Astrocyte of the cerebellum (primary cell): Measurements from ENCODE around the gene PGC.

Source experiments
- DNase-seq: peaks from one replicate; pipeline ENCODE4 v3.0.0-alpha.2; 2011; ENCODE audit warnings: low read depth
- H3K4me3 ChIP-seq: 2 replicates; pipeline ENCODE4 v1.5.1; 2011; ENCODE audit warnings: mild to moderate bottlenecking, low read depth, low read length, moderate library complexity
- CTCF ChIP-seq: IDR thresholded peaks from 2 replicates; pipeline ENCODE4 v1.5.1; 2012; ENCODE audit warnings: low read length, low read depth, moderate library complexity, mild to moderate bottlenecking; ENCODE audit errors: missing control alignments
- in situ Hi-C: cut with HindIII; loops from 2 replicates; pipeline ENCODE4 v1.10.0; 2017; ENCODE audit warnings: low sequenced_read_pairs

Gene PGC

DNA sequence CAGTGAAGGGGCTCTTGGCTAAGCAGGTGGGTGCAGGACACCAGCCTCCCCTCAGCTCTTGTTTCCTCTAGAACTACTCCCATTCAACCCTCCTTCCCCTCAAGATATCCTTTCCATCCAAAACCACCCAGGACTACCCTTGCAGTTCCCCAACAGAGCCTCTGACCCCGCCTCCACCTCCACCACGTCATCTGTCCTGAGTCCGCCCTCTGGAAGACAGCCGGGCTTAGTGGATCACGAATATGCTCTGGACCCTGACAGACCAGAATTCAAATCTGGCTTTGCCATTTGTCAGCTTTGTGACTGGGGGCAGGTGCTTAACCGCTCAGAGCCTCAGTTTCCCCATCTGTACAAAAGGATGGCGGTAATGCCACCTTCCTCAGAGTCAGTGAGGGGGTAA lies 43.2 kb downstream of the PGC start:
- TF ChIP-seq CTCF: no peak
- in situ Hi-C loops: no loop called here
- DNase-seq: no peak
- H3K4me3 ChIP-seq: no peak overlapping the region

DNA sequence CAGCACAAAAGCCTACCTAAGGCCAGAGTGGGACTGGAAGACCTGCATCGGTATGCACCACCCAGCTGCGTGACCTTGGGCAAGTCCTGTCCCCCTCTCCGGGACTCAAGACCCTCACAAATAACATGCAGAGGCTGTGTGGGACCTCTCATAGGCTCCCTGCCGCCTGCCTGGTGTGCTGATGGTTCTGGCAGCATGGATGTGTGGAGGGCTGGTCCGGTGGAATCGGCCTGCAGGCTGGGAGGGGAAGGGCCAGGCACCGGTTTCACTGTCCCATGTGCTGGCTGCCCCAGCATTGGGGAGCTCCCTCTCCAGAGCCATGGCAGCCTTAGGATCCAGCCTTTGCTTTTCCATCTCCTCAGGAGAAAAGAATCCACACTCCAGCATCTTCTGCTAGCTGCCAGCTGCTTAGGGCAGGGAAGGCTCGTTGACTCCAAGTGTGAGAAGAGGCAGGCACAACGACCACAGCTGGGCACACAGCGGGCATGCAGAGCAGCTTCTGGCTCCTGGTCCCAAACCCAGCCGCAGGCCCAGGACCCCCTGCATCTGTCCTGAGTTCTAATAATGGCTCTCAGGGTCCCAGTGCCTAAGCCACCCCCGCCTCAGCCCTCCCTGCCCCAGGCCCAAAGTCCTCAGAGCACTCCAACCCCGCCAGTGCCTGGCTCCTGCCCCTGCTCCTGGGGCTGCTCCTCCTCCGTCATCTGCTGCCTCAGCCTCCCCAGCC lies 44.3 kb downstream of the PGC start:
- H3K4me3 ChIP-seq: no peak overlapping the region
- in situ Hi-C loops: no loop called here
- TF ChIP-seq CTCF: no peak
- no peak for DNase-seq

GRCh38 chr6:41702089-41702745 lies 45.0 kb downstream of the PGC start:
- in situ Hi-C loops: no loop called here
- no peak for TF ChIP-seq CTCF
- no peak for DNase-seq
- H3K4me3 ChIP-seq: no peak overlapping the region

DNA sequence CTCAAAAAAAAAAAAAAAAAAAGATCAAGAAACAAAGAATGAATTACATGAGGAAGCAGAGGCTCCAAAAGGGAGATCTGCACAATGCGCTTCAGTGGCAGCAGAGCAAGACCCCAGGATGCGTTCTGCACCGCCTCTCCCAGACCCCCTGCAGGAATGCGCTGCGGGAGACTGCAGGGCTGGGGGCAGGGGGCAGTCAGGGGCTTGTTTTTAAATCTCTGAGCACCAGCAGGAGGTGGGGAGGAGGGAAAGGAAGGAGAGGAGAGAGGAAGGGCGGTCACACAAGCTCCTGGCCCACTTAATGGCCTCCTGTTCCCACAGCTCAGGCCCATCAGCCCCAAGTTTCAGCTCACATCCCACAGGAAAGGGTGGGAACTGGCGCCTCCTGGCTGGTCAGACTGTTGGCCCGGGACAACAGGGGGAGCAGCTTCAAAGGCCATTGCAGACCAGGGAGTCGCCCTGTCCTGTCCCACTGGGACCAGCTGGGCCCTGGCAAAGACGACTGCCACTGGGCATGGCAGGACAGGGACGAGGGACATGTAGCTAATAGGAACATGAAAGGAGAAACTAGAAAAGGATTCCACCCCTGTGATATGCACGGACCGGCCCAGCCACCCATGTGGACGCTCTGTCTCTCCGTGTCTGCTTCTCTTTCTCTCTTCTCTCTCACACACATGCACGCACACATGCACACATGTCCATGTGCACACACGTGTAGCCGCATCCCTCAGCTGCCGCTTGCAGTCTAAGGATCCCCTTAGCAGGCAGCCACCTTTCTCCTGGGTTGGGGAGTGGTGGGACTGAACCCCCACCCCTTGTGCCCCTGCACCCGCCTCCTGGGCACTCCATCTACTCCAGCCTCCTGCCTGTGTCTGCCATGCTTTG lies 46.5 kb downstream of the PGC start:
- in situ Hi-C loops: no loop called here
- no peak for TF ChIP-seq CTCF
- H3K4me3 ChIP-seq: no peak overlapping the region
- DNase-seq: no peak

- H3K4me3 ChIP-seq: no peak overlapping the region
- DNase-seq: no peak
- TF ChIP-seq CTCF: no peak
- in situ Hi-C loops: no loop called here
These were observed 48.1 kb downstream of the PGC start for GRCh38 chr6:41699063-41699462.
